ENCODE measurements around the gene EP400. TPM values are rescaled to one million over a fixed set of nuclear protein-coding genes. Genes with fewer than 3 reads are reported as not detected.

The EP400 gene
- total RNA-seq, 1 donor from 2014 or later, result 59.7 TPM

- intact Hi-C loops (cut with micrococcal nuclease), result no loop called here
Observed at GRCh38 chr12:131912518-131913274, 37.0 kb upstream of the EP400 start.

- intact Hi-C loops (cut with micrococcal nuclease), result no loop called here
Observed at GRCh38 chr12:131913666-131914065, 36.1 kb upstream of the EP400 start.

GRCh38 chr12:131914179-131914702, 35.5 kb upstream of the EP400 start:
- intact Hi-C loops (cut with micrococcal nuclease), result no loop called here

- intact Hi-C loops (cut with micrococcal nuclease), result no loop called here
Observed at GRCh38 chr12:131915000-131915689, 34.6 kb upstream of the EP400 start.

- intact Hi-C loops (cut with micrococcal nuclease), result no loop called here
Observed at GRCh38 chr12:131915823-131916222, 33.9 kb upstream of the EP400 start.

GRCh38 chr12:131916306-131917138, 33.2 kb upstream of the EP400 start:
- intact Hi-C loops (cut with micrococcal nuclease), result no loop called here

GRCh38 chr12:131917139-131917710, 32.5 kb upstream of the EP400 start:
- intact Hi-C loops (cut with micrococcal nuclease), result no loop called here

GRCh38 chr12:131917711-131918306, 31.9 kb upstream of the EP400 start:
- intact Hi-C loops (cut with micrococcal nuclease), result no loop called here

- intact Hi-C loops (cut with micrococcal nuclease), result no loop called here
Observed at GRCh38 chr12:131918311-131919050, 31.3 kb upstream of the EP400 start.

GRCh38 chr12:131919051-131919347, 30.7 kb upstream of the EP400 start:
- intact Hi-C loops (cut with micrococcal nuclease), result no loop called here

GRCh38 chr12:131919366-131920156, 30.2 kb upstream of the EP400 start:
- intact Hi-C loops (cut with micrococcal nuclease), result no loop called here

- intact Hi-C loops (cut with micrococcal nuclease), result no loop called here
Observed at GRCh38 chr12:131920157-131920508, 29.6 kb upstream of the EP400 start.

GRCh38 chr12:131920902-131921840, 28.6 kb upstream of the EP400 start:
- intact Hi-C loops (cut with micrococcal nuclease), result no loop called here

GRCh38 chr12:131921866-131922769, 27.6 kb upstream of the EP400 start:
- intact Hi-C loops (cut with micrococcal nuclease), result no loop called here

GRCh38 chr12:131922772-131923171, 27.0 kb upstream of the EP400 start:
- intact Hi-C loops (cut with micrococcal nuclease), result no loop called here

- intact Hi-C loops (cut with micrococcal nuclease), result no loop called here
Observed at GRCh38 chr12:131923260-131923659, 26.5 kb upstream of the EP400 start.

All from T-helper 1 cell treated with Interleukin-12 subunit alpha and Interleukin-12 subunit beta and Interleukin-4 antibody, amounts not matched to agents 30 ng/mL and 1 ng/mL, for 36 hours (primary cell).